Sciatic nerve (tissue), 2 donors: ENCODE results near the gene UAP1. TPM values are rescaled to one million over a fixed set of nuclear protein-coding genes. Genes with fewer than 3 reads are reported as not detected.

Experiments used
- ATAC-seq: fragments of 200-7000 bp; cut with Tn5 transposase; one replicate; pipeline ENCODE4 v1.9.1; 2020; ENCODE audit warnings: mild to moderate bottlenecking, moderate library complexity
- DNase-seq: peaks from one replicate; pipeline ENCODE4 v3.0.0-alpha.2; 2020; ENCODE audit warnings: low spot score
- intact Hi-C: fragments of 100-400 bp; cut with DNase I; formaldehyde crosslinking; loops from one replicate; pipeline ENCODE4 v1.14.2; 2022
- total RNA-seq: library from RNA; stranded (reverse); fragmentation: NEBNext Ultra II Directional; extraction: Animal tissue kit (Norgen Biotek cat#: 25700); gene quantifications from one replicate; pipeline ENCODE4 v1.2.1, GENCODE V29; 2021
- donor health status: DM: no; HTN: no; CAD: no.
- donor health status: DM: no; HTN: no; CAD: no.

The UAP1 gene
- total RNA-seq, 1 donor from 2014 or later, result 70.9 TPM

DNA sequence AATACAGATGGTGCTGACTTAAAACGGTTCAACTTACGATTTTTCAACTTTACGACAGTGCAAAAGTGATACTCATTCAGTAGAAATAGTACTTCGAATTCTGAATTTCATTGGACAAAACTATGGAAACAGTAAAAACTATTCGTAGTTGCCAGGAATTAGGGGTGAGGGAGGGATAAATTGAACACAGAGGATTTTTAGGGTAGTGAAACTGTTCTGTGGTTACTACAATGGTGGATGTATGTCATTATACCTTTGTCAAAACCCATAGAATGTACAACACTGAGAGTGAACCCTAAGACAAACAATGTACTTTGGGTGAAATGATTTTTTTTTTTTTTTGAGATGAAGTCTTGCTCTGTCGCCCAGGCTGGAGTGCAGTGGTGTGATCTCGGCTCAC, 78.2 kb downstream of the UAP1 start:
- no peak for DNase-seq
- ATAC-seq, result no peak
- intact Hi-C loops, result no loop called here

DNA sequence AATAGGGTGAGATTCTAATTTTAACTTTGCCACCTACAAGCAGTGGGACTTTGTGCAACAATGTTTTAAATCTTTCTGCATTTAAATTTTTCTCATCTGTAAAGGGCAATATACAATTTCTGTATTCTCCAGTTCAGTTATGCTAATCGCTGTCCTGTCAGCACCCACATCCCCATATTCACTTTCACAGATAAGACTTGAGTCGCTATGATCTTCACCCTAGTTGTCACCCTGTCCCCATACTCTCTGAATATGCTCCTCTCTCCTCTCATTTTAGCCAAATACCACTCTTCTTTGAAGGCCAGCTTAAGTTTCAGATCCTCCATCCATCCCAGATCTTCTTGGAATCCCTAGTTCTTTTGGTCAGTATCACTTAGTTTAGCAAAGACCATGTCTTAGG, 79.6 kb downstream of the UAP1 start:
- no peak for DNase-seq
- ATAC-seq, result no peak
- intact Hi-C loops, result no loop called here

DNA sequence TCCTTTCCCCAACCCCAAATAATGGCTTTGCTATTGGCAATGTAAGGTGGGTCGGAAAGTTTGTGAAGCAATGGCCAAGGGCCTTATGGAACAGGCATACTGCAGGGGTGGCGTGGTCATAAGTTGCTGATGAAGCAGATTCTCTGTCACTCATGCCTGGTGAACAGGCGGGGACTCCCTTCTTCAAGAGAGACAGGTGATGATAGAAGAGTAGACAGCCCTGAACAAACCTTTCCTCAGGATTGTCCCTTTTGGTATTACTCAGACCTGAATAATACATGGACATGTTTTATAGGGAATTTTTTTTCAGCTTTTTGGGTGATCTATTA, 83.4 kb downstream of the UAP1 start:
- intact Hi-C loops, result no loop called here
- DNase-seq, result no peak
- no peak for ATAC-seq

DNA sequence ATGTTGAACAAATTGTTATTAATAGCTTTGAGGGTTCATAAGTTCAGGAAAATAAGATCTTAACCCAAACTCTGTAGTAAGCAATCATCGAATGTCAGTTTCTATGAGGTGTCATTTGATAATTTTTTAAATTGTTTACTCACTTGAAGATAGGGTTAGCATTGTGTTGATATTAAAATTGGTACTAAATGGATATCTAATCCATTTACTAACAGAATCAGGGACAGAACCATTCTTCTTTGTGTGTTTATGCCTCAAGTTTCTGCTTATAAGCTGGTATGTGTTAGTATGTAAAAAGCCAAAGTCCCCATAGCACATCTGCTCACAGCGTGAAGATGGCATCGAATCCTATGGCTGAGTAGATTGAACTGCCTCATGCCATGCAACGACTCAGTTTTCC, 84.1 kb downstream of the UAP1 start:
- no peak for ATAC-seq
- no peak for DNase-seq
- intact Hi-C loops, result no loop called here

DNA sequence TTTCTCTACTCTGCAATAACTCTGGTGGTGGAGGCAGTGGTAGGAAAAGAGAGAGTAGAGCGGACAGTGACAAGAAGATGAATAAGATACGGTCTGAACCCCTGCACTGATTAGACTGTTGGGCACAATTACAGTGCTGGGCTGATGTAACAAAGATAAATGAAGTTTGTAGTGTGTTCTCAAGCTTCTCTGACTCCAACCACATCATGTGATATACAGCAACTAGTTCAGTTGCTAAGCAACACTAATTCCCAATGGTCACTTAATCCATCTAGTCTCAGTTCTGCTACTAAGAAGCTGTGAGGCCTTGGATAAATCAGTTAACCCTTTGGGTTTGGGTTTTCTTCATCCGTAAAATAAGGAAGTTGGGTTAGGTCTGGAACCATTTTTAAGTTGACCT, 88.1 kb downstream of the UAP1 start:
- DNase-seq (no peak), ATAC-seq (no peak)
- intact Hi-C loops, result no loop called here

Other genes with a start within 250 kb of the UAP1 start
- not detected for gene SPATA46, start 184.9 kb upstream of the UAP1 start, total RNA-seq
- 13.0 TPM for gene C1orf226, start 180.0 kb upstream of the UAP1 start, total RNA-seq
- 0.53 TPM for gene SH2D1B, start 149.6 kb upstream of the UAP1 start, total RNA-seq
- 37.4 TPM for gene UHMK1, start 63.9 kb upstream of the UAP1 start, total RNA-seq
- 132 TPM for gene DDR2, start 70.7 kb downstream of the UAP1 start, total RNA-seq
- 26.3 TPM for gene HSD17B7, start 229.0 kb downstream of the UAP1 start, total RNA-seq